Measurements from ENCODE around the gene RHBDF2.

Gene RHBDF2

GRCh38 chr17:76466775-76467130 lies 34.5 kb downstream of the RHBDF2 start:
- TF ChIP-seq CTCF (conservative IDR thresholded peaks at IDR 0.05) = no peak
- no peak overlapping the region for H3K27ac ChIP-seq

- H3K27ac ChIP-seq = no peak overlapping the region
- TF ChIP-seq CTCF (conservative IDR thresholded peaks at IDR 0.05) = no peak
These were observed 38.5 kb downstream of the RHBDF2 start for GRCh38 chr17:76462556-76463290.

- TF ChIP-seq CTCF (conservative IDR thresholded peaks at IDR 0.05) = no peak
- no peak overlapping the region for H3K27ac ChIP-seq
These were observed 39.3 kb downstream of the RHBDF2 start for GRCh38 chr17:76461765-76462555.

- no peak overlapping the region for H3K27ac ChIP-seq
- TF ChIP-seq CTCF (conservative IDR thresholded peaks at IDR 0.05) = no peak
These were observed 41.5 kb downstream of the RHBDF2 start for GRCh38 chr17:76459674-76460073.

GRCh38 chr17:76458580-76459490 lies 42.4 kb downstream of the RHBDF2 start:
- TF ChIP-seq CTCF (conservative IDR thresholded peaks at IDR 0.05) = peak; percentile 67
- no peak overlapping the region for H3K27ac ChIP-seq

GRCh38 chr17:76453431-76453743 lies 47.8 kb downstream of the RHBDF2 start:
- peak; percentile 46 for TF ChIP-seq CTCF (conservative IDR thresholded peaks at IDR 0.05)
- H3K27ac ChIP-seq = no peak overlapping the region
